GM12874 (cell line): ENCODE measurements around the gene RUNX2.

Experiments
- CTCF ChIP-seq: IDR thresholded peaks from 2 replicates; pipeline ENCODE4 v1.5.1; 2011; ENCODE audit warnings: low read depth, mild to moderate bottlenecking, control low read depth, low read length, moderate library complexity; ENCODE audit not compliant: insufficient read depth

RUNX2 gene

GRCh38 chr6:45326698-45327417 lies 1.3 kb upstream of the RUNX2 start:
- no peak for TF ChIP-seq CTCF

- no peak for TF ChIP-seq CTCF
These were observed 393 bp downstream of the RUNX2 start for GRCh38 chr6:45328523-45328922.

GRCh38 chr6:45344900-45345299 lies 16.8 kb downstream of the RUNX2 start:
- TF ChIP-seq CTCF: no peak

GRCh38 chr6:45350186-45350710 lies 22.1 kb downstream of the RUNX2 start:
- no peak for TF ChIP-seq CTCF

GRCh38 chr6:45351076-45351475 lies 22.9 kb downstream of the RUNX2 start:
- no peak for TF ChIP-seq CTCF

- TF ChIP-seq CTCF: no peak
These were observed 23.5 kb downstream of the RUNX2 start for GRCh38 chr6:45351667-45352066.

- TF ChIP-seq CTCF: no peak
These were observed 25.5 kb downstream of the RUNX2 start for GRCh38 chr6:45353654-45354053.

GRCh38 chr6:45364466-45364865 lies 36.3 kb downstream of the RUNX2 start:
- no peak for TF ChIP-seq CTCF
